DOHH2 (cell line): Measurements from ENCODE around the gene SMARCA2.
A peak's percentile ranks its signal among the peaks of the same experiment; 100 is the strongest.

ENCODE experiments used
- H3F3A ChIP-seq: fragments of 200-600 bp; sonication (generic), shearing (Covaris generic); 2 replicates; pipeline ENCODE4 v1.6.0; 2016; ENCODE audit warnings: antibody characterized with exemption, mild to moderate bottlenecking; ENCODE audit not compliant: control insufficient read depth, insufficient read depth
- H3K27ac ChIP-seq: fragments of 200-600 bp; sonication (generic); 2 replicates; pipeline ENCODE4 v1.5.1; 2014; ENCODE audit warnings: low read depth, mild to moderate bottlenecking, low read length, moderate library complexity
- H3K27me3 ChIP-seq: fragments of 200-600 bp; sonication (generic); 2 replicates; pipeline ENCODE4 v1.6.1; 2014; ENCODE audit warnings: mild to moderate bottlenecking, low read length, mixed read lengths; ENCODE audit not compliant: control insufficient read depth
- H3K36me3 ChIP-seq: fragments of 200-600 bp; sonication (generic); 2 replicates; pipeline ENCODE4 v1.6.1; 2014; ENCODE audit warnings: mild to moderate bottlenecking, low read length, moderate library complexity, mixed read lengths; ENCODE audit not compliant: control insufficient read depth
- H3K4me1 ChIP-seq: fragments of 200-600 bp; sonication (generic); 2 replicates; pipeline ENCODE4 v1.6.1; 2014; ENCODE audit warnings: mild to moderate bottlenecking, low read length, mixed read lengths; ENCODE audit not compliant: control insufficient read depth
- H3K4me2 ChIP-seq: fragments of 200-600 bp; sonication (generic); 2 replicates; pipeline ENCODE4 v1.6.0; 2014; ENCODE audit warnings: mild to moderate bottlenecking, low read length, moderate library complexity
- H3K4me3 ChIP-seq: fragments of 200-600 bp; sonication (generic); 2 replicates; pipeline ENCODE4 v1.5.1; 2014; ENCODE audit warnings: mild to moderate bottlenecking, low read length, mixed read lengths
- H3K79me2 ChIP-seq: fragments of 200-600 bp; sonication (generic); 2 replicates; pipeline ENCODE4 v1.6.1; 2014; ENCODE audit warnings: mild to moderate bottlenecking, low read length, mixed read lengths; ENCODE audit not compliant: control insufficient read depth
- H3K9me2 ChIP-seq: fragments of 200-600 bp; sonication (generic); replicated peaks from 2 replicates; pipeline ENCODE4 v1.6.1; 2014; ENCODE audit warnings: mild to moderate bottlenecking, low read length, mixed read lengths; ENCODE audit not compliant: control insufficient read depth
- H3K9me3 ChIP-seq: fragments of 200-600 bp; sonication (generic); 2 replicates; pipeline ENCODE4 v1.6.1; 2014; ENCODE audit warnings: antibody characterized with exemption, low read length, mixed read lengths; ENCODE audit not compliant: control insufficient read depth, insufficient read depth
- H4K20me1 ChIP-seq: fragments of 200-600 bp; sonication (generic); 2 replicates; pipeline ENCODE4 v1.6.0; 2014; ENCODE audit warnings: low read depth, mild to moderate bottlenecking, antibody characterized with exemption, low read length, moderate library complexity; ENCODE audit not compliant: control insufficient read depth, insufficient read depth
- EZH2phosphoT487 ChIP-seq: fragments of 200-600 bp; sonication (generic); IDR thresholded peaks from 2 replicates; pipeline ENCODE4 v1.6.1; 2017; ENCODE audit warnings: borderline replicate concordance, mild to moderate bottlenecking, antibody characterized with exemption, low read length, moderate library complexity, mixed read lengths
- TF ChIP-seq, protein P1 (sequence below): fragments of 200-600 bp; sonication (generic); IDR thresholded peaks from one replicate; pipeline ENCODE4 v1.5.1; 2014; ENCODE audit warnings: antibody characterized with exemption, mild to moderate bottlenecking, low read depth, low read length; ENCODE audit not compliant: poor library complexity, severe bottlenecking

SMARCA2 gene

DNA sequence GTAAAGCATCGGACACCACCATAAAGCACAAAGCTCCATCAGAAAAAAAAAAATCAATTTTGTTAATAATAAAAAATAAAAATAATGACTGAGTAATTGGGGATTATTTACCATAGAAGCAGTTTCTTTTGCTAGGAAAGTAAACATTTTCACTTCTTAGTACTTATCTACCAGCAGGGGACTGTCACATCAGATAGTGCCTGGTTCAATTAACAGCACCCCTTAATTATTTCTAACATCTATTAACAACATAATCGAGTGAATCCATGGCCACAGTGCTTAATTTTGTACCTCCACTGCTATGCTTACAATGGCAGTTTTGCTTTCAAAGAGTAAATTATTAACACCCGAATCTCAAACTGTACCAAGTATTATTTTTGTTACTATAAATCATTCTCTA is 221.7 kb downstream of the SMARCA2 start:
- H3K4me2 ChIP-seq = no peak overlapping the region

DNA sequence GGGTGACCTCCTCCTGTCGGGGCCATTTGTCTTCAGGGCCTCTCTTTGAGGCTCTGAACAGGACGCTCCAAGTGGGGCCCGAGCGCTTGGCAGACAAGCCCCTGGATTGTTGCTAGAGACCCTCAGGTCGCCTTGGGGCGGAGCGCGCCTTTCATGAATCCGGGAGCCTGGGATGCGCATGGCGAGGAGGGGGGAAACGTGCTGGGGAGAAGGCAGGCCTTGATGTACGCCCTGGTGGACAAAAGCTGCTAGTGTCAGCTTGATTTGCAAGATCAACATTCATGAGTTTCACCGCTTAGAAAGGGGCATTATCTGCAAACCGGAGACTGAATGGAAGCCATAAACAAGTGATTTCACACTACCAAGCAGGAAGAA is 226.3 kb downstream of the SMARCA2 start:
- peak overlapping the region; percentile 87 for H3K4me2 ChIP-seq
- no peak overlapping the region for H3K27ac ChIP-seq
- no peaks in the 10 kb centered on the region; the same call in 1 of the 2 replicates for H3F3A ChIP-seq
- peaks cover 26% of the 10 kb centered on the region for H3K4me1 ChIP-seq
- H3K79me2 ChIP-seq = no peaks in the 10 kb centered on the region
- no peaks in the 10 kb centered on the region for H3K9me3 ChIP-seq
- peak overlapping the region; percentile 70 for H3K4me3 ChIP-seq
- no peaks in the 10 kb centered on the region for H4K20me1 ChIP-seq
- no peaks in the 10 kb centered on the region for H3K36me3 ChIP-seq
- H3K27me3 ChIP-seq = no peaks in the 10 kb centered on the region
- TF ChIP-seq EZH2phosphoT487 = no peak
- TF ChIP-seq, protein P1, sequence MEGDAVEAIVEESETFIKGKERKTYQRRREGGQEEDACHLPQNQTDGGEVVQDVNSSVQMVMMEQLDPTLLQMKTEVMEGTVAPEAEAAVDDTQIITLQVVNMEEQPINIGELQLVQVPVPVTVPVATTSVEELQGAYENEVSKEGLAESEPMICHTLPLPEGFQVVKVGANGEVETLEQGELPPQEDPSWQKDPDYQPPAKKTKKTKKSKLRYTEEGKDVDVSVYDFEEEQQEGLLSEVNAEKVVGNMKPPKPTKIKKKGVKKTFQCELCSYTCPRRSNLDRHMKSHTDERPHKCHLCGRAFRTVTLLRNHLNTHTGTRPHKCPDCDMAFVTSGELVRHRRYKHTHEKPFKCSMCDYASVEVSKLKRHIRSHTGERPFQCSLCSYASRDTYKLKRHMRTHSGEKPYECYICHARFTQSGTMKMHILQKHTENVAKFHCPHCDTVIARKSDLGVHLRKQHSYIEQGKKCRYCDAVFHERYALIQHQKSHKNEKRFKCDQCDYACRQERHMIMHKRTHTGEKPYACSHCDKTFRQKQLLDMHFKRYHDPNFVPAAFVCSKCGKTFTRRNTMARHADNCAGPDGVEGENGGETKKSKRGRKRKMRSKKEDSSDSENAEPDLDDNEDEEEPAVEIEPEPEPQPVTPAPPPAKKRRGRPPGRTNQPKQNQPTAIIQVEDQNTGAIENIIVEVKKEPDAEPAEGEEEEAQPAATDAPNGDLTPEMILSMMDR = no peak
- H3K9me2 ChIP-seq = no peaks in the 10 kb centered on the region

More for the DNA sequence above, 221.7 kb downstream of the SMARCA2 start:
- Histone ChIP-seq H3K4me1 (peaks cover 4% of the 10 kb centered on the region), H3F3A (no peaks in the 10 kb centered on the region), H3K79me2 (no peaks in the 10 kb centered on the region), H3K27me3 (no peaks in the 10 kb centered on the region), H3K4me3 (no peak overlapping the region), H3K9me2 (no peaks in the 10 kb centered on the region), H4K20me1 (no peaks in the 10 kb centered on the region), H3K27ac (no peak overlapping the region), H3K36me3 (no peaks in the 10 kb centered on the region), H3K9me3 (no peaks in the 10 kb centered on the region)
- TF ChIP-seq EZH2phosphoT487 = no peak
- TF ChIP-seq, protein P1 = no peak

DNA sequence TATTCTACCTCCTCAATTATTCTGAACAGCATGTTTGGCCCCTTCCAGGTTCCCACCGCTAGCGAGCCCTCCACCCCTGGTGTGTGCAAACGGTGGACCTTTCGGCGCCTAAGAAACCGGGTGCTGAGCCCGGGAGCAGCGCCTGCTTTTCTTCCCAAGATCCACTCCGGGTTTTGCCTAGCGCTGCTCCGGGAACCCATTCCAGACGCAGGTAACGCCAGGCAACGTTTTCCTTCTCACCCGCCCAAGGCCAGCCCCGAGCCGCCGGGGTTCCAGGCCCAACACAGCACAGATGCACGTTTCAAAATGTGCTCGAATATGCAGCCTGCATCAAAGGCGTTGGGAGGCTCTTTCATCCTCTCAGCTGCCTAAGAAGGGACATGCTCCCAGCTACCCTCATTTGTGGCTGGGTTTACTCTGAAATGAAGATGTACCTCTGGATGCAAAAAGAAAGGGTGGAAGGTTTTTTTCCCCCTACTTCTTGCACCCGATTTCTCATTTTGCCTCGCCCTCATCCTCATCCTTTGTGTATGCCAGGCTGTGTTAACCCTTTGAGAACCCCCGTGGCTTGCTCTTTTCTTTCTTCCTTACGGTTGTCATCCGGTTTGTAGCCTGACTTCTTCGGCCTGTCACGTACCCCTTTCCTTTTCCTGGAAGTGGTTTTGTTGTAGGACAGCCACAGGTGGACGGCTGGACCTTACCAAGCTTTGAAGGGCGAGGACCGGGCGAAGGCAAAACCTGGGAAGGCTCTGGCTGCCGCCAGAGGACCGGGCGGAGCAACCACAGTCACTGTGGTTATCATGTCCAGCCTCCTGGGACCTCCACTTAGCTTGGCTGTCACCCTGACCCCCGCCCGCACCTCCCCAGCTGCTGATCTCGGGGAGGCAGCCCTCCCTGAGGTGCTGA is 226.9 kb downstream of the SMARCA2 start:
- Histone ChIP-seq H3K9me2 (no peaks in the 10 kb centered on the region), H3K4me2 (peak overlapping the region; percentile 87), H3K4me1 (peaks cover 26% of the 10 kb centered on the region), H4K20me1 (no peaks in the 10 kb centered on the region), H3K79me2 (no peaks in the 10 kb centered on the region), H3K4me3 (peak overlapping the region; percentile 70), H3K36me3 (no peaks in the 10 kb centered on the region), H3F3A (no peaks in the 10 kb centered on the region; the same call in 1 of the 2 replicates), H3K27me3 (no peaks in the 10 kb centered on the region), H3K9me3 (no peaks in the 10 kb centered on the region), H3K27ac (peak overlapping the region; percentile 52)
- no peak for TF ChIP-seq EZH2phosphoT487
- TF ChIP-seq, protein P1 = no peak
